Right lobe of liver (tissue), 6 donors: ENCODE results near the gene CBX1. TPM values are rescaled to one million over a fixed set of nuclear protein-coding genes. Genes with fewer than 3 reads are reported as not detected.

ENCODE experiments used
- ATAC-seq, 4 donors: fragments of 200-7000 bp; cut with Tn5 transposase; one replicate each; pipeline ENCODE4 v1.9.1; 2020; ENCODE audit warnings: mild to moderate bottlenecking in 4 of 4, moderate library complexity in 4 of 4
- DNase-seq, 3 donors: peaks; one replicate each; pipeline ENCODE4 v3.0.0-alpha.2; 2020
- H3K27ac ChIP-seq, 3 donors: fragments of 200-600 bp; one replicate each; pipeline ENCODE4 v1.8.0; 2022
- H3K27me3 ChIP-seq, 2 donors: fragments of 200-600 bp; one replicate each; pipeline ENCODE4 v1.8.0; 2022
- H3K36me3 ChIP-seq, 4 donors: fragments of 200-600 bp; sonication (generic) in 1 of 4; one replicate each; pipeline versions ENCODE4 v1.5.1 to v1.8.0; 2017 to 2022; ENCODE audit warnings: control low read depth in 1 of 4
- H3K4me1 ChIP-seq, 4 donors: fragments of 200-600 bp; sonication (generic) in 1 of 4; one replicate each; pipeline versions ENCODE4 v1.5.1 to v1.8.0; 2017 to 2022; ENCODE audit warnings: control low read depth in 1 of 4
- H3K4me3 ChIP-seq, 3 donors: fragments of 200-600 bp; one replicate each; pipeline ENCODE4 v1.8.0; 2022
- H3K9me3 ChIP-seq, 4 donors: fragments of 200-600 bp; sonication (generic) in 1 of 4; one replicate each; pipeline versions ENCODE4 v1.5.1 to v1.8.0; 2017 to 2022; ENCODE audit warnings: control low read depth in 1 of 4
- CTCF ChIP-seq, 4 donors: fragments of 200-600 bp in 3 of 4; fragments of 450-650 bp in 1 of 4; IDR thresholded peaks; one replicate each; pipeline versions ENCODE4 v1.5.1 to v1.8.0; 2016 to 2022; ENCODE audit warnings: antibody characterized with exemption in 4 of 4, mild to moderate bottlenecking in 2 of 4
- POLR2A ChIP-seq: fragments of 450-650 bp; IDR thresholded peaks from one replicate; pipeline ENCODE4 v1.6.1; 2017; ENCODE audit warnings: antibody characterized with exemption, mild to moderate bottlenecking
- WGBS: methylation state at CpG from one replicate; pipeline ENCODE4 v1.1.6; 2018; ENCODE audit warnings: low coverage, low lambda C conversion rate; ENCODE audit not compliant: insufficient coverage; ENCODE audit errors: missing lambda C conversion rate; 5-methylcytosine and 5-hydroxymethylcytosine counted together
- intact Hi-C, 2 donors: fragments of 100-400 bp; cut with DNase I; formaldehyde crosslinking; loops; one replicate each; pipeline versions ENCODE4 v1.11.2 to v1.14.1; 2022
- total RNA-seq, 6 experiments: library from RNA; depleted of rRNA in 2 of 6; stranded (reverse); fragments of >200 nt in 2 of 6; fragmentation: NEBNext Ultra II Directional in 3 of 6; extraction: Animal tissue kit (Norgen Biotek cat#: 25700) in 3 of 6; gene quantifications; one replicate each; pipeline versions ENCODE4 v1.1.0 to v1.2.4, GENCODE V29; 2016 to 2023
- donor health status: DM: no; HTN: yes; CAD: no.
- donor health status: DM: no; HTN: no; CAD: no.
- donor health status: DM: no; HTN: no; CAD: no.
- donor health status: DM: no; HTN: yes; CAD: no.
- donor health status: DM: no; HTN: yes; CAD: no.

Gene CBX1
- total RNA-seq, 6 experiments from 2014 or later: 7.0 to 10.5 (median 9.9) TPM

- Histone ChIP-seq H3K27ac (no peak overlapping the region), H3K36me3 (peaks cover 2 to 49% (median 27%) of the 10 kb centered on the region in 4 donors), H3K4me1 (peaks cover 2 to 66% (median 26%) of the 10 kb centered on the region in 4 donors), H3K27me3 (no peaks in the 10 kb centered on the region), H3K9me3 (no peaks in the 10 kb centered on the region), H3K4me3 (no peak overlapping the region)
- WGBS: 52% methylated on average over 2 of the region's 5 CpGs
- intact Hi-C loops: no loop called here
- no peak for DNase-seq
- no peak for ATAC-seq
- no peak for TF ChIP-seq CTCF (IDR thresholded peaks at IDR 0.05)
- no peak for TF ChIP-seq POLR2A
Observed at GRCh38 chr17:48055531-48056245, 45.6 kb downstream of the CBX1 start.

- TF ChIP-seq POLR2A: no peak
- no peak for TF ChIP-seq CTCF (IDR thresholded peaks at IDR 0.05)
- Histone ChIP-seq H3K27me3 (no peaks in the 10 kb centered on the region), H3K4me3 (peak overlapping the region in 1 of 3 donors; percentile 26), H3K4me1 (peaks cover 2 to 65% (median 28%) of the 10 kb centered on the region in 4 donors), H3K36me3 (peaks cover 0 to 47% (median 24%) of the 10 kb centered on the region in 4 donors), H3K27ac (peak overlapping the region in 2 of 3 donors; percentile 91 to 96), H3K9me3 (no peaks in the 10 kb centered on the region)
- peak; percentile 74 to 90 (median 88) for DNase-seq
- 41% methylated on average over 15 of the region's 34 CpGs for WGBS
- ATAC-seq: peak; percentile 56 to 70 (median 64)
- intact Hi-C loops: no loop called here
Observed at GRCh38 chr17:48054238-48055185, 46.8 kb downstream of the CBX1 start.

- intact Hi-C loops: no loop called here
- DNase-seq (no peak), ATAC-seq (no peak)
- Histone ChIP-seq H3K27ac (peak overlapping the region in 2 of 3 donors; percentile 91 to 96), H3K4me3 (peak overlapping the region in 2 of 3 donors; percentile 26 to 32), H3K4me1 (peaks cover 2 to 64% (median 28%) of the 10 kb centered on the region in 4 donors), H3K36me3 (peaks cover 0 to 40% (median 19%) of the 10 kb centered on the region in 4 donors), H3K27me3 (no peaks in the 10 kb centered on the region), H3K9me3 (no peaks in the 10 kb centered on the region)
- WGBS: 45% methylated on average over 4 of the region's 6 CpGs
- TF ChIP-seq POLR2A (no peak), CTCF (IDR thresholded peaks at IDR 0.05) (no peak)
Observed at GRCh38 chr17:48053758-48054237, 47.5 kb downstream of the CBX1 start.

GRCh38 chr17:48052956-48053757, 48.1 kb downstream of the CBX1 start:
- Histone ChIP-seq H3K4me1 (peaks cover 2 to 64% (median 28%) of the 10 kb centered on the region in 4 donors), H3K27ac (peak overlapping the region; percentile 8 to 96 (median 91)), H3K36me3 (peaks cover 0 to 33% (median 14%) of the 10 kb centered on the region in 4 donors), H3K9me3 (no peaks in the 10 kb centered on the region), H3K4me3 (peak overlapping the region in 2 of 3 donors; percentile 26 to 32), H3K27me3 (no peaks in the 10 kb centered on the region)
- intact Hi-C loops: no loop called here
- peak; percentile 81 to 95 (median 91) for DNase-seq
- no peak for TF ChIP-seq POLR2A
- peak in 3 of 4 donors; percentile 7 to 28 (median 18) for TF ChIP-seq CTCF (IDR thresholded peaks at IDR 0.05)
- WGBS: 16% methylated on average over 5 of the region's 5 CpGs
- ATAC-seq: peak; percentile 33 to 71 (median 48)
